OCI-LY1 (cell line): ENCODE data around the gene GVQW3.

Experiments used
- H2AFZ ChIP-seq: fragments of 200-600 bp; sonication (generic), shearing (Covaris generic); 2 replicates; pipeline ENCODE4 v1.6.0; 2014; ENCODE audit warnings: antibody characterized with exemption, mild to moderate bottlenecking, low read length
- H3F3A ChIP-seq: fragments of 200-600 bp; sonication (generic), shearing (Covaris generic); 2 replicates; pipeline ENCODE4 v1.6.0; 2014; ENCODE audit warnings: mild to moderate bottlenecking, antibody characterized with exemption, low read length, moderate library complexity; ENCODE audit not compliant: insufficient read depth
- H3K27ac ChIP-seq: fragments of 200-600 bp; sonication (generic); 2 replicates; pipeline ENCODE4 v1.5.1; 2014; ENCODE audit warnings: low read length, mixed run types, mild to moderate bottlenecking, low read depth; ENCODE audit not compliant: poor library complexity, severe bottlenecking
- H3K27me3 ChIP-seq: fragments of 200-600 bp; sonication (generic); 2 replicates; pipeline ENCODE4 v1.6.0; 2014; ENCODE audit warnings: antibody characterized with exemption, mild to moderate bottlenecking, low read length, moderate library complexity; ENCODE audit not compliant: insufficient read depth
- H3K36me3 ChIP-seq: fragments of 200-600 bp; sonication (generic); 2 replicates; pipeline ENCODE4 v1.6.1; 2014; ENCODE audit warnings: mild to moderate bottlenecking, antibody characterized with exemption, low read length, moderate library complexity, mixed read lengths; ENCODE audit not compliant: insufficient read depth
- H3K4me1 ChIP-seq: fragments of 200-600 bp; sonication (generic); 2 replicates; pipeline ENCODE4 v1.5.1; 2014; ENCODE audit warnings: mild to moderate bottlenecking, low read length, moderate library complexity; ENCODE audit not compliant: insufficient read depth, severe bottlenecking
- H3K4me2 ChIP-seq: fragments of 200-600 bp; sonication (generic), shearing (Covaris generic); 2 replicates; pipeline ENCODE4 v1.6.1; 2014; ENCODE audit warnings: low read length
- H3K4me3 ChIP-seq: fragments of 200-600 bp; sonication (generic); 2 replicates; pipeline ENCODE4 v1.5.1; 2014; ENCODE audit warnings: low read length, low read depth, mild to moderate bottlenecking, mixed read lengths; ENCODE audit not compliant: poor library complexity, severe bottlenecking
- H3K79me2 ChIP-seq: fragments of 200-600 bp; shearing (Covaris generic); 2 replicates; pipeline ENCODE4 v1.6.1; 2016; ENCODE audit warnings: mixed run types, low read length, mixed read lengths; ENCODE audit not compliant: insufficient read depth
- H3K9ac ChIP-seq: fragments of 200-600 bp; sonication (generic), shearing (Covaris generic); 2 replicates; pipeline ENCODE4 v1.6.1; 2014; ENCODE audit warnings: mild to moderate bottlenecking, low read length, mixed read lengths
- H3K9me2 ChIP-seq: fragments of 200-600 bp; sonication (generic), shearing (Covaris generic); 2 replicates; pipeline ENCODE4 v1.6.1; 2014; ENCODE audit warnings: low read depth, mild to moderate bottlenecking, low read length, mixed read lengths
- H3K9me3 ChIP-seq: fragments of 200-600 bp; shearing (Covaris generic); 2 replicates; pipeline ENCODE4 v1.6.1; 2014; ENCODE audit warnings: low read length, mixed read lengths
- H4K20me1 ChIP-seq: fragments of 200-600 bp; sonication (generic), shearing (Covaris generic); 2 replicates; pipeline ENCODE4 v1.6.0; 2016; ENCODE audit warnings: mild to moderate bottlenecking, low read length; ENCODE audit not compliant: insufficient read depth
- EZH2 ChIP-seq: fragments of 200-600 bp; sonication (generic), shearing (Covaris generic); IDR thresholded peaks from 2 replicates; pipeline ENCODE4 v1.8.0; 2017; ENCODE audit warnings: borderline replicate concordance, mixed run types, mild to moderate bottlenecking, antibody characterized with exemption, low read length, moderate library complexity, mixed read lengths
- TF ChIP-seq, protein P1 (sequence below): fragments of 200-600 bp; sonication (generic), shearing (Covaris generic); IDR thresholded peaks from 2 replicates; pipeline ENCODE4 v1.5.1; 2017; ENCODE audit warnings: mild to moderate bottlenecking, antibody characterized with exemption, low read length, moderate library complexity, mixed read lengths

The GVQW3 gene

GRCh38 chr11:76455331-76455730 is 74.2 kb downstream of the GVQW3 start:
- Histone ChIP-seq H3K27me3 (no peaks in the 10 kb centered on the region), H3K4me2 (no peak overlapping the region), H3K79me2 (no peaks in the 10 kb centered on the region), H2AFZ (no peak overlapping the region), H3K27ac (no peak overlapping the region), H3K9me3 (no peaks in the 10 kb centered on the region), H3K4me3 (no peak overlapping the region), H4K20me1 (no peaks in the 10 kb centered on the region), H3F3A (no peaks in the 10 kb centered on the region; the same call in 1 of the 2 replicates), H3K9ac (no peak overlapping the region), H3K4me1 (no peaks in the 10 kb centered on the region), H3K36me3 (peaks cover 70% of the 10 kb centered on the region; the same call in 1 of the 2 replicates), H3K9me2 (no peaks in the 10 kb centered on the region)
- no peak for TF ChIP-seq EZH2
- TF ChIP-seq, protein P1, sequence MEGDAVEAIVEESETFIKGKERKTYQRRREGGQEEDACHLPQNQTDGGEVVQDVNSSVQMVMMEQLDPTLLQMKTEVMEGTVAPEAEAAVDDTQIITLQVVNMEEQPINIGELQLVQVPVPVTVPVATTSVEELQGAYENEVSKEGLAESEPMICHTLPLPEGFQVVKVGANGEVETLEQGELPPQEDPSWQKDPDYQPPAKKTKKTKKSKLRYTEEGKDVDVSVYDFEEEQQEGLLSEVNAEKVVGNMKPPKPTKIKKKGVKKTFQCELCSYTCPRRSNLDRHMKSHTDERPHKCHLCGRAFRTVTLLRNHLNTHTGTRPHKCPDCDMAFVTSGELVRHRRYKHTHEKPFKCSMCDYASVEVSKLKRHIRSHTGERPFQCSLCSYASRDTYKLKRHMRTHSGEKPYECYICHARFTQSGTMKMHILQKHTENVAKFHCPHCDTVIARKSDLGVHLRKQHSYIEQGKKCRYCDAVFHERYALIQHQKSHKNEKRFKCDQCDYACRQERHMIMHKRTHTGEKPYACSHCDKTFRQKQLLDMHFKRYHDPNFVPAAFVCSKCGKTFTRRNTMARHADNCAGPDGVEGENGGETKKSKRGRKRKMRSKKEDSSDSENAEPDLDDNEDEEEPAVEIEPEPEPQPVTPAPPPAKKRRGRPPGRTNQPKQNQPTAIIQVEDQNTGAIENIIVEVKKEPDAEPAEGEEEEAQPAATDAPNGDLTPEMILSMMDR = no peak

DNA sequence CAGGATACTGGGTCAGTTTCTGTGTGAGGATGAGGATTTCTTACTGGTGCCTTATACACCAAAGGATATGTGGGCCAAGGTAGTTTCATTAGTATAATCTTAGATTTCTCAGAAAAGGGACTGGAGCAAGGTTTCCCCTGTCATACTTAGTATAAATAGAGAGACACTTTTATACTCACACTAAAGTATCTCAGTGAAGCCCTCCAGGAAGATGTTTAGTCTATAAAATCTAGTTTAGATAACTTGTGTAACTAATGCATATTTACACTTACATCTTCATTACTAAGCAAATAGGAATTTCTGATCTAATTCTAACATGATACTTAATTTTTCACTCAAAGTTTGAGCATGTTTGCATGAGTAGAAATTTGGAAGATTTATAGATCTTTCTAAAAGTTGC is 74.8 kb downstream of the GVQW3 start:
- no peaks in the 10 kb centered on the region for H3K9me3 ChIP-seq
- no peak overlapping the region for H3K4me3 ChIP-seq
- no peak for TF ChIP-seq EZH2
- TF ChIP-seq, protein P1 = no peak
- H3K9me2 ChIP-seq = no peaks in the 10 kb centered on the region
- no peaks in the 10 kb centered on the region for H4K20me1 ChIP-seq
- no peak overlapping the region for H3K9ac ChIP-seq
- H3K79me2 ChIP-seq = no peaks in the 10 kb centered on the region
- H3K36me3 ChIP-seq = peaks cover 68% of the 10 kb centered on the region; the same call in 1 of the 2 replicates
- no peak overlapping the region for H2AFZ ChIP-seq
- no peaks in the 10 kb centered on the region; the same call in 1 of the 2 replicates for H3F3A ChIP-seq
- no peak overlapping the region for H3K4me2 ChIP-seq
- no peaks in the 10 kb centered on the region for H3K27me3 ChIP-seq
- H3K4me1 ChIP-seq = no peaks in the 10 kb centered on the region
- no peak overlapping the region for H3K27ac ChIP-seq

DNA sequence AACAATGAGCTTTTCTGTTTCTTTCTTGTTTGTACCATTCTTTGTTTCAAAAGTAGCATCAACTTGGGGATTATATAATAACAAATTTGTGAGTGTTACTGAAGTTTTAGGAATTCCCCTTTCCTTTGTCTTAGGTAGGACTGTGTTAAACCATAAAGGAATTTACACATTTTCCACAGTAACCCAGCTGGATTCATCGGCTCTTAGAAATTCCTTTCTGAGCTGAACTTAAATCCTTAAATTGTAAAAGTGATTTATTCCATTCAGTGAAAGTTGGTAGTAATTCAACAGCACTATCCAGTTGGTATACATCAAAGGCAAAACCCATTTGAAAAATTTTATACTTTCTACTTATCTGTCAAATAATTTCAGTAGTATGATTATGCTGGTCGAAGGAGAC is 75.4 kb downstream of the GVQW3 start:
- Histone ChIP-seq H3F3A (no peaks in the 10 kb centered on the region; the same call in 1 of the 2 replicates), H3K4me3 (no peak overlapping the region), H3K4me1 (no peaks in the 10 kb centered on the region), H3K79me2 (no peaks in the 10 kb centered on the region), H3K9me3 (no peaks in the 10 kb centered on the region), H3K9me2 (no peaks in the 10 kb centered on the region), H4K20me1 (no peaks in the 10 kb centered on the region), H3K4me2 (no peak overlapping the region), H2AFZ (no peak overlapping the region), H3K27ac (no peak overlapping the region), H3K9ac (no peak overlapping the region), H3K36me3 (peaks cover 65% of the 10 kb centered on the region; the same call in 1 of the 2 replicates), H3K27me3 (no peaks in the 10 kb centered on the region)
- no peak for TF ChIP-seq EZH2
- TF ChIP-seq, protein P1 = no peak
